DOHH2 (cell line): Measurements from ENCODE around the gene PRKCE.

Source experiments
- H3F3A ChIP-seq: fragments of 200-600 bp; sonication (generic), shearing (Covaris generic); 2 replicates; pipeline ENCODE4 v1.6.0; 2016; ENCODE audit warnings: antibody characterized with exemption, mild to moderate bottlenecking; ENCODE audit not compliant: control insufficient read depth, insufficient read depth
- H3K27ac ChIP-seq: fragments of 200-600 bp; sonication (generic); 2 replicates; pipeline ENCODE4 v1.5.1; 2014; ENCODE audit warnings: low read depth, mild to moderate bottlenecking, low read length, moderate library complexity
- H3K27me3 ChIP-seq: fragments of 200-600 bp; sonication (generic); 2 replicates; pipeline ENCODE4 v1.6.1; 2014; ENCODE audit warnings: mild to moderate bottlenecking, low read length, mixed read lengths; ENCODE audit not compliant: control insufficient read depth
- H3K36me3 ChIP-seq: fragments of 200-600 bp; sonication (generic); 2 replicates; pipeline ENCODE4 v1.6.1; 2014; ENCODE audit warnings: mild to moderate bottlenecking, low read length, moderate library complexity, mixed read lengths; ENCODE audit not compliant: control insufficient read depth
- H3K4me1 ChIP-seq: fragments of 200-600 bp; sonication (generic); 2 replicates; pipeline ENCODE4 v1.6.1; 2014; ENCODE audit warnings: mild to moderate bottlenecking, low read length, mixed read lengths; ENCODE audit not compliant: control insufficient read depth
- H3K4me2 ChIP-seq: fragments of 200-600 bp; sonication (generic); 2 replicates; pipeline ENCODE4 v1.6.0; 2014; ENCODE audit warnings: mild to moderate bottlenecking, low read length, moderate library complexity
- H3K4me3 ChIP-seq: fragments of 200-600 bp; sonication (generic); 2 replicates; pipeline ENCODE4 v1.5.1; 2014; ENCODE audit warnings: mild to moderate bottlenecking, low read length, mixed read lengths
- H3K79me2 ChIP-seq: fragments of 200-600 bp; sonication (generic); 2 replicates; pipeline ENCODE4 v1.6.1; 2014; ENCODE audit warnings: mild to moderate bottlenecking, low read length, mixed read lengths; ENCODE audit not compliant: control insufficient read depth
- H3K9me2 ChIP-seq: fragments of 200-600 bp; sonication (generic); replicated peaks from 2 replicates; pipeline ENCODE4 v1.6.1; 2014; ENCODE audit warnings: mild to moderate bottlenecking, low read length, mixed read lengths; ENCODE audit not compliant: control insufficient read depth
- H3K9me3 ChIP-seq: fragments of 200-600 bp; sonication (generic); 2 replicates; pipeline ENCODE4 v1.6.1; 2014; ENCODE audit warnings: antibody characterized with exemption, low read length, mixed read lengths; ENCODE audit not compliant: control insufficient read depth, insufficient read depth
- H4K20me1 ChIP-seq: fragments of 200-600 bp; sonication (generic); 2 replicates; pipeline ENCODE4 v1.6.0; 2014; ENCODE audit warnings: low read depth, mild to moderate bottlenecking, antibody characterized with exemption, low read length, moderate library complexity; ENCODE audit not compliant: control insufficient read depth, insufficient read depth
- EZH2phosphoT487 ChIP-seq: fragments of 200-600 bp; sonication (generic); IDR thresholded peaks from 2 replicates; pipeline ENCODE4 v1.6.1; 2017; ENCODE audit warnings: borderline replicate concordance, mild to moderate bottlenecking, antibody characterized with exemption, low read length, moderate library complexity, mixed read lengths
- TF ChIP-seq, protein P1 (sequence below): fragments of 200-600 bp; sonication (generic); IDR thresholded peaks from one replicate; pipeline ENCODE4 v1.5.1; 2014; ENCODE audit warnings: antibody characterized with exemption, mild to moderate bottlenecking, low read depth, low read length; ENCODE audit not compliant: poor library complexity, severe bottlenecking

Gene PRKCE

DNA sequence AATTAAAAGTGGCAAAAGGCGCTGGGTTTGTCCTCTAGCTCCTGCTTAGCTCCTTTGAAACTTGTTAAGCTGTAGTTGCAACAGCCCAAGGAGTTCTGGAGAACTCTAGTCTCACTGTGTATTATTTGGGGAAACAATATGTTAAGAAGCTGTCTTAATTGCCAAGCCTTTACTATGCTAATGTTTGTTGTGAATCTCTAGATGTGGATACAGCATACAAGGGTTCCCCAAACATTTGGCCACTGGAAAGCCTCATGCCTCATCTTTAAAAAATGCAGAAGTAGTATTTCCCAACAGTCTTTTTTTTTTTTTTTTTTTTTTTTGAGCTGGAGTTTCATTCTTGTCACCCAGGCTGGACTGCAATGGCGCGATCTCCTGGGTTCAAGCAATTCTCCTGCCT lies 236.7 kb downstream of the PRKCE start:
- Histone ChIP-seq H3K27ac (no peak overlapping the region), H3K9me3 (no peaks in the 10 kb centered on the region), H3F3A (no peaks in the 10 kb centered on the region), H3K4me3 (no peak overlapping the region), H3K79me2 (no peaks in the 10 kb centered on the region), H3K36me3 (no peaks in the 10 kb centered on the region), H3K4me1 (peaks cover 54% of the 10 kb centered on the region), H3K4me2 (no peak overlapping the region), H3K27me3 (peaks cover 10% of the 10 kb centered on the region; the same call in 1 of the 2 replicates), H4K20me1 (no peaks in the 10 kb centered on the region), H3K9me2 (no peaks in the 10 kb centered on the region)
- TF ChIP-seq EZH2phosphoT487, result no peak
- TF ChIP-seq, protein P1, sequence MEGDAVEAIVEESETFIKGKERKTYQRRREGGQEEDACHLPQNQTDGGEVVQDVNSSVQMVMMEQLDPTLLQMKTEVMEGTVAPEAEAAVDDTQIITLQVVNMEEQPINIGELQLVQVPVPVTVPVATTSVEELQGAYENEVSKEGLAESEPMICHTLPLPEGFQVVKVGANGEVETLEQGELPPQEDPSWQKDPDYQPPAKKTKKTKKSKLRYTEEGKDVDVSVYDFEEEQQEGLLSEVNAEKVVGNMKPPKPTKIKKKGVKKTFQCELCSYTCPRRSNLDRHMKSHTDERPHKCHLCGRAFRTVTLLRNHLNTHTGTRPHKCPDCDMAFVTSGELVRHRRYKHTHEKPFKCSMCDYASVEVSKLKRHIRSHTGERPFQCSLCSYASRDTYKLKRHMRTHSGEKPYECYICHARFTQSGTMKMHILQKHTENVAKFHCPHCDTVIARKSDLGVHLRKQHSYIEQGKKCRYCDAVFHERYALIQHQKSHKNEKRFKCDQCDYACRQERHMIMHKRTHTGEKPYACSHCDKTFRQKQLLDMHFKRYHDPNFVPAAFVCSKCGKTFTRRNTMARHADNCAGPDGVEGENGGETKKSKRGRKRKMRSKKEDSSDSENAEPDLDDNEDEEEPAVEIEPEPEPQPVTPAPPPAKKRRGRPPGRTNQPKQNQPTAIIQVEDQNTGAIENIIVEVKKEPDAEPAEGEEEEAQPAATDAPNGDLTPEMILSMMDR, result no peak

DNA sequence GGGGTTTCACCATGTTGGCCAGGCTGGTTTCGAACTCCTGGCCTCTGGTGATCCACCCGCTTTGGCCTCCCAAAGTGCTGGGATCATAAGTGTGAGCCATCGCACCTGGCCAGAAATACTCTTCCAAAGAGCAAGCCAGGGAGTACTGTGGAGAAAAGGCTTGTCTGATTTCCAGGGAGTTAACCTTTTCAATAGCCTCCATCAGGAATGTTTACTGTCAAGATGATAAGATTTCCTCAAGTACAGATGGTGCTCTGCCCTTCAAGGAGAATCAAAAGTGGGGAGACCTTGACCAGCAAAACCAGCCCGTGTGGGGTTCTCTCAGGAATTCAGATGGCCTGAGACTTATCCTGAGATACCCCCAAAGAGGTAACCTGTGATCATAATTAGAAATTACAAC lies 237.2 kb downstream of the PRKCE start:
- Histone ChIP-seq H3K4me3 (no peak overlapping the region), H3F3A (no peaks in the 10 kb centered on the region), H3K36me3 (no peaks in the 10 kb centered on the region), H3K79me2 (no peaks in the 10 kb centered on the region), H3K27me3 (peaks cover 10% of the 10 kb centered on the region; the same call in 1 of the 2 replicates), H4K20me1 (no peaks in the 10 kb centered on the region), H3K27ac (no peak overlapping the region), H3K9me3 (no peaks in the 10 kb centered on the region), H3K4me1 (peaks cover 54% of the 10 kb centered on the region), H3K4me2 (peak overlapping the region; percentile 32; the same call in 1 of the 2 replicates), H3K9me2 (no peaks in the 10 kb centered on the region)
- no peak for TF ChIP-seq EZH2phosphoT487
- TF ChIP-seq, protein P1, result no peak

DNA sequence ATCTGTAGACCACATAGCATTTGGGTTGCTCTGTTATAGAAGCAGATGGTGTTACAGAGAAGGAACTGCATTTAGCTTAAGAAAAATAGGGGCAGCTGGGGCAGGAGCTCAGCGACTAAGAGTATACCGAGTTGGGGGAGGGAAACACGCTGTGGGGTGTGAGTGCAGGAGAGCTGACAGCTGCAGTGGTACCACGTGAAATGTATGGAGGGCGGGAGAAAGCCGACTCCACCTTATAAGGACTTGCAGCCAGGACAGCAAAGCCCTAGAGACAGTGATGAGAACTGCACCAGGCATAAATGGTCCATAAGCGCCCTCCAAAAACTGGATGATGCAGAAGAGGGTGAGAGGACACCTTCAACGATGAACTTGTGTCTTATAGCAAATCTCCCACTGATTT lies 237.6 kb downstream of the PRKCE start:
- Histone ChIP-seq H3K4me2 (peak overlapping the region; percentile 32; the same call in 1 of the 2 replicates), H3K9me3 (no peaks in the 10 kb centered on the region), H3K36me3 (no peaks in the 10 kb centered on the region), H4K20me1 (no peaks in the 10 kb centered on the region), H3F3A (no peaks in the 10 kb centered on the region), H3K4me1 (peaks cover 54% of the 10 kb centered on the region), H3K4me3 (no peak overlapping the region), H3K27me3 (peaks cover 10% of the 10 kb centered on the region; the same call in 1 of the 2 replicates), H3K9me2 (no peaks in the 10 kb centered on the region), H3K27ac (no peak overlapping the region), H3K79me2 (no peaks in the 10 kb centered on the region)
- TF ChIP-seq, protein P1, result peak; percentile 26
- TF ChIP-seq EZH2phosphoT487, result no peak
